GM18507 (cell line): ENCODE results near the gene BRD7.
"Not testable (repeated sequence)": the region's sequence is repeated elsewhere in the genome, so short reads cannot be mapped to it uniquely, and the experiment has no call there.

Source experiments
- DNase-seq: peaks from one replicate; pipeline ENCODE4 v3.0.0; 2011; ENCODE audit warnings: low read depth; ENCODE audit not compliant: insufficient read length; ENCODE audit errors: extremely low spot score
- FAIRE-seq: peaks from 2 replicates; lab custom pipeline; 2011; peaks lifted over from hg19 to GRCh38; lab: Jason Lieb, UNC

BRD7 gene

GRCh38 chr16:50365791-50366575 lies 2.8 kb downstream of the BRD7 start:
- no peak for FAIRE-seq
- DNase-seq: no peak

- FAIRE-seq: no peak
- no peak for DNase-seq
Observed at GRCh38 chr16:50363656-50364055, 5.1 kb downstream of the BRD7 start.

GRCh38 chr16:50360779-50361178 lies 8.0 kb downstream of the BRD7 start:
- DNase-seq: no peak
- no peak for FAIRE-seq

GRCh38 chr16:50360033-50360778 lies 8.6 kb downstream of the BRD7 start:
- FAIRE-seq (no peak), DNase-seq (no peak)

- DNase-seq (no peak), FAIRE-seq (no peak)
Observed at GRCh38 chr16:50359626-50360025, 9.2 kb downstream of the BRD7 start.

- FAIRE-seq: peak; percentile 46
- DNase-seq: no peak
Observed at GRCh38 chr16:50354629-50355456, 13.9 kb downstream of the BRD7 start.

- no peak for FAIRE-seq
- no peak for DNase-seq
Observed at GRCh38 chr16:50354082-50354481, 14.7 kb downstream of the BRD7 start.

GRCh38 chr16:50351952-50352351 lies 16.8 kb downstream of the BRD7 start:
- DNase-seq: no peak
- FAIRE-seq: no peak

GRCh38 chr16:50351116-50351515 lies 17.7 kb downstream of the BRD7 start:
- FAIRE-seq (no peak), DNase-seq (no peak)

GRCh38 chr16:50345210-50345609 lies 23.6 kb downstream of the BRD7 start:
- FAIRE-seq, DNase-seq: not testable (repeated sequence)

GRCh38 chr16:50343566-50343965 lies 25.2 kb downstream of the BRD7 start:
- not testable (repeated sequence) for DNase-seq, FAIRE-seq

- FAIRE-seq (no peak), DNase-seq (no peak)
Observed at GRCh38 chr16:50340578-50340977, 28.2 kb downstream of the BRD7 start.

- DNase-seq: no peak
- FAIRE-seq: no peak
Observed at GRCh38 chr16:50338371-50339231, 30.2 kb downstream of the BRD7 start.

- DNase-seq (no peak), FAIRE-seq (no peak)
Observed at GRCh38 chr16:50336884-50337283, 31.9 kb downstream of the BRD7 start.

- peak; percentile 59 for FAIRE-seq
- DNase-seq: no peak
Observed at GRCh38 chr16:50335196-50335958, 33.4 kb downstream of the BRD7 start.

GRCh38 chr16:50334106-50334975 lies 34.4 kb downstream of the BRD7 start:
- FAIRE-seq (no peak), DNase-seq (no peak)

GRCh38 chr16:50332599-50332998 lies 36.2 kb downstream of the BRD7 start:
- FAIRE-seq (no peak), DNase-seq (no peak)

- no peak for DNase-seq
- no peak for FAIRE-seq
Observed at GRCh38 chr16:50331570-50331969, 37.2 kb downstream of the BRD7 start.
